HG02759 (cell line): Measurements from ENCODE around the gene SIX2.

Experiments used
- ATAC-seq: cut with Tn5 transposase; IDR thresholded peaks from one replicate; pipeline ENCODE4 v1.9.1; 2021; ENCODE audit warnings: mild to moderate bottlenecking, moderate library complexity; ENCODE audit not compliant: unreplicated experiment

SIX2 gene

GRCh38 chr2:45024097-45024496, 14.8 kb upstream of the SIX2 start:
- ATAC-seq, result no peak

GRCh38 chr2:45020439-45020838, 11.2 kb upstream of the SIX2 start:
- no peak for ATAC-seq

DNA sequence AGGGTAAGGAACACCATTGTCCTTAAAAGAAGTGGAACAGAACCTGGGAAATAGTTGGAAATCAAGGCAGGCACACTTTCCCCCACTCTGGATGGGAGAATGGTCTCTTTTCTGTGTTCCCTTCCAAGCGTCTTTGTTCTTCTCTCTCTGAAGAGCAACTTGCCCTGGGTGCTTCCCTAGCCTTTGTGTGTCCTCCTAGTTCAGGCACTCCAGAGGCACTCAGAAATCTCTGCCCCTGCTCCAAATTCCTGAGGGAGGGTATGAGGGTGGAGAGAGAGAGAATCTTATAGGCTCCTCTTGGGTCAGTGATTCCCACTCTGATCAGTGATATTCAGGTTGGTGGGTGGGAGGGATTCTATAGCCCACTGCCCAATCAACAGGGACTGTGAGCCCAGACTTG, 8.8 kb upstream of the SIX2 start:
- ATAC-seq, result no peak

- ATAC-seq, result no peak
These were observed 5.6 kb upstream of the SIX2 start for GRCh38 chr2:45014831-45015230.

- no peak for ATAC-seq
These were observed 4.9 kb upstream of the SIX2 start for GRCh38 chr2:45014016-45014702.

DNA sequence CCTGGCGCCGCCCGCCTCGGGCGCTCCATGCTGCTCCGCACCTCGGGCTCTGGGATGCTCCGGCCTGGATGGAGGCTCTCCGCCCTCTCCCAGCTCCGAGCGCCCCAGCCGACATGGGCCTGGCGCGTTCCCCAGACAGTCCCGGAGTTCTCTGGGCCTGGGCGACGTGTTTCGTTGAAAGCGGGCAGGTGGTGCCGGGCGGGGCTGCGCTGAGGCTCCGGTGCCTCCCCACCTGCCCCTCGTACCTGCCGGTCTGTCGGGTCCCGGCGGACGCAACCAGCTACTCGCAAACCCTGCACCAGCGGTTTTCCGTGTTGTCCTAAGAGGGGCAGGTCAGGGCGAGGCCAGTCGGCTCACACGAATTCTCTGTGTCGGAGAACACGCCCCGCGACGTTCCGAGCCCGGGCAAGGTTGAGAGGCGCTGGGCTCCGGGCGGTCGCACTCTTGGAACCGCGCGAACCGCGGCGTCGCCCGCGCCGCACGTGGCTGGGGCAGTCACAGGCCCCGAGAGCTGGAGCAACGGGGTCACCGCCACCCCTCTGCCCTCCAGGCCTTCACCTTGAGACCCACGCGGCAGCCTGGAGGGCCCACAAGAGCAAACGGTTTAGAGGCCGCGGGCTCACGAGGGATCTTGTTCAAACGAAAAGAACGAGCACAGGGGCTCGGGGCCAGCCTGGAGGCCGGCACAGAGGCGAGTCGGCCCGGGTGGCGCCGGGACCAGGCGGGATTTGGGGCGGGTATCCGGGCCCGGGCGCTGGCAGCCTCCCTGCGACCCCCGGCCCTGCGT, 4.2 kb upstream of the SIX2 start:
- ATAC-seq, result no peak

DNA sequence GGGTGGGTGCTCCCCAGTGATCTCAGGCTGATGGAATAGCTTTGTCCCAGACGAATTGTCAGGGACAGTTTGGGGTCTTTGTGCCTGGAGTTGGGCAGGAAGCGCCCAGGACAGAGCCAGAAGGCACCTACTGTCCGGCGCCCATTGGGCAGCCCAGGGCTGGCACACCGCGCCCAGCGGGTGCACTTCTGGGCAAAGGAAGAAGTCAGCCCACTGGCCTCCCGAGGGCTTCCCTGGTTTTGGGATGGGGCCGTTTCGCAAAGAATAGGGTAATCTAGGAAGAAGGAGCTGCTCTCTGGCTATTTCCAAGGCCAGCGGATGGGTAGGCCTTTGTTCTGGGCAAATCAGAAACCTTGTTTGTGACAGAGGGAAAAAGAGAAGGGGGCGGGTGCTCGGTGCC, 3.5 kb upstream of the SIX2 start:
- no peak for ATAC-seq

GRCh38 chr2:45011621-45012602, 2.7 kb upstream of the SIX2 start:
- no peak for ATAC-seq

DNA sequence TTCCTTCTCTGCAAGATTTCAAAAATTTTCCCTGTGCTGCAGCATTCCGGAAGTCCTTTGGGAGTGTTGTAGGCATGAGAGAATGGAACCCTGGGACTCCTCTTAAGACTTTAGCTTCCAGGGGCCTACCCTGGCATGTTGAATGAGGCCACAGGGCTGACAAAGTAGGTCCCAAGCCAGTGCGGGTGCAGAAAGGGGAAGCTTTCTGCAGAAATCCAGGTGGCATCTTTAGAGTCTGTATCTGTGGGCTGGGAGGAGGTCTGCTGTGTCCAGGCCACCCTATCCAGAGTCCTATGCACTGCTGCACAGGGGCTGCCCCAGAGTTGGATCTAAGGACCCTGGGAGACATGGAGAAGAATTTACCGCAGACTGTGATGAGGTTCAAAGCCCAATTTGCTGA, 1.9 kb upstream of the SIX2 start:
- no peak for ATAC-seq

- no peak for ATAC-seq
These were observed 1.4 kb upstream of the SIX2 start for GRCh38 chr2:45010702-45011012.

DNA sequence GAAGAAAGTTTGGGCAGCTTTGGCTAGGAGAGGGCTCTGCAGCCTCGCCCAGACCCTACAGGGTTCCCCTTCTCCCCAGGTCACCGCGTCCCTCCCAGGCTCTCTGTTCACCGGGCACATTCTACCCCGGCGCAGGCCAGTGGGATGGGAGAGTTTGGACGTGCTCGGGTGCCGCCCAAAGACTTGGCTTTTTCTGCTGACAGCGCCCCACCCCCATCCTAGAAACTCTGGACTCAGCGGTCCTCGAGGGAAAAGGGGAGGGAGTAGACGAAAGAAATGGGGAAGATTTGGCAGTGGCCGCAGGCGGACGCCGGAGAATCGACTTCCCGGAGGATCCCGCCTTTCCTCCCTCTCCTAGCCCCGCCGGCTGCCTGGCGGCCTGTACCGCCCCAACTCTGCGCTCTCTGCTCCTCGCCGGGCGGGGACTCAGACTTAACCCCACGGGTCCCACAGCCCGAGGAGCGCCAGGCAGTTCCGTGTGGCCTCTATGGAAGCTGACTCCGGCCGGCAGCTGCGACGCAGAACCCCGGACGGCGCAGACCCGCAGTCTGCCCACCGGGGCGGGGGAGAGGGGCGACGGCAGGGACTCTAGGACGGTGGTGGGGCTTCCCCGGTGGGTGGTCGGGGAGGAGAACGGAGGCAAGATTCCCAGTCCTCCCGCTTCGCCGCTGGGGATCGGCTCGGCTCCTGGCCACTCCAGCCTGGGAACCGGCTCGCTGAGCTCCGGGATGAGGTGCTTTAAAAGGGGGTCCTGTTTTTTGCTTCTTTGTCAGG, 863 bp upstream of the SIX2 start:
- no peak for ATAC-seq

DNA sequence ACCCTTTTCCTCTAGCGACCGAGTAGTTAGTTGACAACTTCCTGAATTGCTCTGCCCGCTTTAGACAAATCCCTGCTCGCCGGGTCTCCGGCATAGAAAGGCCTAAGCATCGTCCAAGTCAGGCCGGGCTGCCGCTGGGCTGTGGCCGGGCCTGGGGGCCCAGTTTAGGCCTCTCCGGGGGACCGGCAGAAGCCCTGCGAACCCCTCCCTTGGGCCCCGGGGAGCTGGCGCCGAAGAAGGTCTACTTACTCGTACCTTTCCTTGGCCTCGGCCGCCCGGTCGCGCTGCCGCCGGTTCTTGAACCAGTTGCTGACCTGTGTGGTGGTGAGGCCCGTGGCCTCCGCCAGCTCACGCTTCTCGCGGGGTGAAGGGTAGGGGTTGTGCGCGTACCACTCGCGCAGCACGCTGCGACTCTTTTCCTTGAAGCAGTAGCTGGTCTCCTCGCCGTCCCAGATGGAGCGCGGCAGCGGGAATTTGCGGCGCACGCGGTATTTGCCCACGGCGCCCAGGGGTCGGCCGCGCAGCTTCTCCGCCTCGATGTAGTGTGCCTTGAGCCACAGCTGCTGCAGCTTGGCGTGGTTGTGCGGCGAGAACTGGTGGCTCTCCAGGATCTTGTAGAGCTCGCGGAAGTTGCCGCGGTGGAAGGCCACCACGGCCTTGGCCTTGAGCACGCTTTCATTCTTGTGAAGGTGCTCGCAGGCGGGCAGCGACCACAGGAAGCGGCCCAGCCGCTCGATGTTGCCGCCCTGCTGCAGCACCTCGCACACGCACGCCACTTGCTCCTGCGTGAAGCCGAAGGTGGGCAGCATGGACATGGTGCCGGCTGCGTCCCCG, 739 bp downstream of the SIX2 start:
- ATAC-seq, result no peak

DNA sequence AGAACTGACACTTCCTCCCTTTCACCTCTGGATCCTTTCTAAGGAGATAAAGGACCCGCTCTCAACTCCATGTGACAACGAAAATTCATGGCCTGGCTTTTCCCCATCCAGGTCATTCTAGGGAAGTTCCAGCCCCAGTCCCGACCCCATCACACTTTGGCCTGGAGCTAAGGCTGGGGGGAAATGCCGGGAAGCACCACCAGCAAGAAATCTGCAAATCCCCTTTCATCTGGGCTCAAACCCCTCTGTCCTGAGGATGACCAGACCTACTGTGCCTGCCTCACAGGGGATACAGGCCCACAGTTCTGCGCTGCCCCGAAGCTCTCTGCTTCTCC, 1.3 kb downstream of the SIX2 start:
- no peak for ATAC-seq

- no peak for ATAC-seq
These were observed 2.3 kb downstream of the SIX2 start for GRCh38 chr2:45006942-45007287.

- ATAC-seq, result no peak
These were observed 3.0 kb downstream of the SIX2 start for GRCh38 chr2:45006041-45006941.

DNA sequence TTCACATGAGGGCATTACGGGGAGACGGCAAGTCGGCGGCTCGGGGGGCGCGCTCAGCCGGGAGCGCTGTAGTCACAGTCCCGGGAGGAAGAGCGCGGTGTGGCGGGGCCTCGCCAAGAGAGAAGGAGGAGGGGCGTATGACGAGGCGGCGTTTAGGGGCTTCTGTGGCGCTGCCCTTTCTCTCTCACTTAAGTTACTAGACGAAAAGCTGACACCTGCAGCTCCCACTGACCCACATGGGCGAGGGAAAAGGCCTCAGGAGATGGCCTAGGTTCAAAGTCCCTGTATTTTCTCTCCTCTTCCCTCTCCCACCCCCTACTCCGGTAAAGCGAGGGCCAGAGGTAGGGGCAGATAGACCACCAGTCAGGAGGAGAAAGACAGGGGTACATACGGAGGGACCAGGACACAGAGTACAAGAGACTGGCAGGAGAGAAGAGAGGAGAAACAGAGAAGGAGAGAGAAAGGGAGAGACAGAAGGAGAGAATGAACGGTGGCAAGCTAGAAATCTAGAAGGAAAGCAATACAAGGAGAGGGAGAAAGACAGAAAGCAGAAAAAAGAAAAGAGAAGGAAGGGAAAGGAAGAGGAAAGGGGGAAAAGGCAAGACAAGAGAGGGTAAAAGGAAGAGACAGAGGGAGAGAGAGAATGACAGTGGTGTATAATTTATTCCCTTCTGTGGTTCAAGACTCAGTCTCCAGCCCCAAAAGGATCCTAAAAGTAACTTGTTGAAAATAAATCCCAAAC, 3.8 kb downstream of the SIX2 start:
- ATAC-seq, result no peak

DNA sequence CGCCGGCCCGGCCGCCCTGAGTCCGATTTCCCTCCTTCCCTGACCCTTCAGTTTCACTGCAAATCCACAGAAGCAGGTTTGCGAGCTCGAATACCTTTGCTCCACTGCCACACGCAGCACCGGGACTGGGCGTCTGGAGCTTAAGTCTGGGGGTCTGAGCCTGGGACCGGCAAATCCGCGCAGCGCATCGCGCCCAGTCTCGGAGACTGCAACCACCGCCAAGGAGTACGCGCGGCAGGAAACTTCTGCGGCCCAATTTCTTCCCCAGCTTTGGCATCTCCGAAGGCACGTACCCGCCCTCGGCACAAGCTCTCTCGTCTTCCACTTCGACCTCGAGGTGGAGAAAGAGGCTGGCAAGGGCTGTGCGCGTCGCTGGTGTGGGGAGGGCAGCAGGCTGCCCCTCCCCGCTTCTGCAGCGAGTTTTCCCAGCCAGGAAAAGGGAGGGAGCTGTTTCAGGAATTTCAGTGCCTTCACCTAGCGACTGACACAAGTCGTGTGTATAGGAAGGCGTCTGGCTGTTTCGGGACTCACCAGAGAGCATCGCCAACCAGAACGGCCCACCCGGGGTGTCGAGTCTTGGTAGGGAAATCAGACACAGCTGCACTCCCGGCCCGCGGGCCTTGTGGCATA, 4.6 kb downstream of the SIX2 start:
- ATAC-seq, result no peak
